DOHH2 (cell line): ENCODE data around the gene FBXW7.

Source experiments
- H3F3A ChIP-seq: fragments of 200-600 bp; sonication (generic), shearing (Covaris generic); 2 replicates; pipeline ENCODE4 v1.6.0; 2016; ENCODE audit warnings: antibody characterized with exemption, mild to moderate bottlenecking; ENCODE audit not compliant: control insufficient read depth, insufficient read depth
- H3K27ac ChIP-seq: fragments of 200-600 bp; sonication (generic); 2 replicates; pipeline ENCODE4 v1.5.1; 2014; ENCODE audit warnings: low read depth, mild to moderate bottlenecking, low read length, moderate library complexity
- H3K27me3 ChIP-seq: fragments of 200-600 bp; sonication (generic); 2 replicates; pipeline ENCODE4 v1.6.1; 2014; ENCODE audit warnings: mild to moderate bottlenecking, low read length, mixed read lengths; ENCODE audit not compliant: control insufficient read depth
- H3K36me3 ChIP-seq: fragments of 200-600 bp; sonication (generic); 2 replicates; pipeline ENCODE4 v1.6.1; 2014; ENCODE audit warnings: mild to moderate bottlenecking, low read length, moderate library complexity, mixed read lengths; ENCODE audit not compliant: control insufficient read depth
- H3K4me1 ChIP-seq: fragments of 200-600 bp; sonication (generic); 2 replicates; pipeline ENCODE4 v1.6.1; 2014; ENCODE audit warnings: mild to moderate bottlenecking, low read length, mixed read lengths; ENCODE audit not compliant: control insufficient read depth
- H3K4me2 ChIP-seq: fragments of 200-600 bp; sonication (generic); 2 replicates; pipeline ENCODE4 v1.6.0; 2014; ENCODE audit warnings: mild to moderate bottlenecking, low read length, moderate library complexity
- H3K4me3 ChIP-seq: fragments of 200-600 bp; sonication (generic); 2 replicates; pipeline ENCODE4 v1.5.1; 2014; ENCODE audit warnings: mild to moderate bottlenecking, low read length, mixed read lengths
- H3K79me2 ChIP-seq: fragments of 200-600 bp; sonication (generic); 2 replicates; pipeline ENCODE4 v1.6.1; 2014; ENCODE audit warnings: mild to moderate bottlenecking, low read length, mixed read lengths; ENCODE audit not compliant: control insufficient read depth
- H3K9me2 ChIP-seq: fragments of 200-600 bp; sonication (generic); replicated peaks from 2 replicates; pipeline ENCODE4 v1.6.1; 2014; ENCODE audit warnings: mild to moderate bottlenecking, low read length, mixed read lengths; ENCODE audit not compliant: control insufficient read depth
- H3K9me3 ChIP-seq: fragments of 200-600 bp; sonication (generic); 2 replicates; pipeline ENCODE4 v1.6.1; 2014; ENCODE audit warnings: antibody characterized with exemption, low read length, mixed read lengths; ENCODE audit not compliant: control insufficient read depth, insufficient read depth
- H4K20me1 ChIP-seq: fragments of 200-600 bp; sonication (generic); 2 replicates; pipeline ENCODE4 v1.6.0; 2014; ENCODE audit warnings: low read depth, mild to moderate bottlenecking, antibody characterized with exemption, low read length, moderate library complexity; ENCODE audit not compliant: control insufficient read depth, insufficient read depth
- EZH2phosphoT487 ChIP-seq: fragments of 200-600 bp; sonication (generic); IDR thresholded peaks from 2 replicates; pipeline ENCODE4 v1.6.1; 2017; ENCODE audit warnings: borderline replicate concordance, mild to moderate bottlenecking, antibody characterized with exemption, low read length, moderate library complexity, mixed read lengths
- TF ChIP-seq, protein P1 (sequence below): fragments of 200-600 bp; sonication (generic); IDR thresholded peaks from one replicate; pipeline ENCODE4 v1.5.1; 2014; ENCODE audit warnings: antibody characterized with exemption, mild to moderate bottlenecking, low read depth, low read length; ENCODE audit not compliant: poor library complexity, severe bottlenecking

FBXW7 gene

DNA sequence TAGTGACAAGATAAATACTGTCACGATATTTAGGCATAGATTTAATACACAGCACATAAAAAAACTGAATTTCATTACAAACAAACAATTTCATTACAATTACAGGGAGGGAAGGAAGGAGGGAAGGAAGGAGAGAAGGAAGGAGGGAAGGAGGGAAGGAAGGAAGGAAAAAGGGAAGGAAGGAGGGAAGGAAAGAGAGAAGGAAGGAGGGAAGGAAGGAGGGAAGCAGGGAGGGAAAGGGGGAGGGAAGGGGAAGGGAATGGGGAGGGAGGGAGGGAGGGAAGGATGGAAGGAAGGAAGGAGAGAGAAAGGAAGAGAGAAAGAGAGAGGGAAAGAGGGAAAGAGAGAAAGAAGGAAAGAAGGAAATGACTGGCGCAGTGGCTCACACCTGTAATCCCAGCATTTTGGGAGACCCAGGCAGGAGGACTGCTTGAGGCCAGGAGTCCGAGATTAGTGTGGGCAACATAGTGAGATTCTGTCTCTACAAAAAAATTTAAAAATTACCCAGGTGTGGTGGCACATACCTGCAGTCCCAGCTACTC lies 64.6 kb downstream of the FBXW7 start:
- Histone ChIP-seq H4K20me1 (no peaks in the 10 kb centered on the region), H3K36me3 (no peaks in the 10 kb centered on the region), H3K27me3 (no peaks in the 10 kb centered on the region), H3K79me2 (peaks cover 69% of the 10 kb centered on the region), H3K9me3 (no peaks in the 10 kb centered on the region), H3K4me2 (no peak overlapping the region), H3K4me1 (no peaks in the 10 kb centered on the region), H3F3A (no peaks in the 10 kb centered on the region), H3K9me2 (no peaks in the 10 kb centered on the region), H3K4me3 (no peak overlapping the region), H3K27ac (no peak overlapping the region)
- TF ChIP-seq, protein P1, sequence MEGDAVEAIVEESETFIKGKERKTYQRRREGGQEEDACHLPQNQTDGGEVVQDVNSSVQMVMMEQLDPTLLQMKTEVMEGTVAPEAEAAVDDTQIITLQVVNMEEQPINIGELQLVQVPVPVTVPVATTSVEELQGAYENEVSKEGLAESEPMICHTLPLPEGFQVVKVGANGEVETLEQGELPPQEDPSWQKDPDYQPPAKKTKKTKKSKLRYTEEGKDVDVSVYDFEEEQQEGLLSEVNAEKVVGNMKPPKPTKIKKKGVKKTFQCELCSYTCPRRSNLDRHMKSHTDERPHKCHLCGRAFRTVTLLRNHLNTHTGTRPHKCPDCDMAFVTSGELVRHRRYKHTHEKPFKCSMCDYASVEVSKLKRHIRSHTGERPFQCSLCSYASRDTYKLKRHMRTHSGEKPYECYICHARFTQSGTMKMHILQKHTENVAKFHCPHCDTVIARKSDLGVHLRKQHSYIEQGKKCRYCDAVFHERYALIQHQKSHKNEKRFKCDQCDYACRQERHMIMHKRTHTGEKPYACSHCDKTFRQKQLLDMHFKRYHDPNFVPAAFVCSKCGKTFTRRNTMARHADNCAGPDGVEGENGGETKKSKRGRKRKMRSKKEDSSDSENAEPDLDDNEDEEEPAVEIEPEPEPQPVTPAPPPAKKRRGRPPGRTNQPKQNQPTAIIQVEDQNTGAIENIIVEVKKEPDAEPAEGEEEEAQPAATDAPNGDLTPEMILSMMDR, result no peak
- TF ChIP-seq EZH2phosphoT487, result no peak

DNA sequence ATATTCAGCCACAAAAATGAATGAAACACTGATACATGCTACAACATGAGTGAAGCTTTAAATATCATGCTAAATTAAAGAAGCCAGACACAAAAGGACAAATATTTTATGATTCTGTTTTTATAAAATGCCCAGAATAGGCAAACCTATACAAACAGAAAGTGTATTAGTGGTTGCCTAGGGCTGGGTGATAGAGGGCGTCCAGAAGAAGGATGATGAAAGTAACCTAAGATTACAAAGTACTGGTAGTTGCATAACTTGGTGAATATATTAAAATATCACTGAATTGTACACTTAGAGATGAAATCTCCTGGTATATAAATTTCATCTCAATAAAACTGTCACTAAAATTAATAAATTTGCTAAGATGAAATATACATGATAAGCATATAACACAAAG lies 67.5 kb downstream of the FBXW7 start:
- TF ChIP-seq, protein P1, result no peak
- no peak for TF ChIP-seq EZH2phosphoT487
- H3K4me1 ChIP-seq, result peaks cover 27% of the 10 kb centered on the region

DNA sequence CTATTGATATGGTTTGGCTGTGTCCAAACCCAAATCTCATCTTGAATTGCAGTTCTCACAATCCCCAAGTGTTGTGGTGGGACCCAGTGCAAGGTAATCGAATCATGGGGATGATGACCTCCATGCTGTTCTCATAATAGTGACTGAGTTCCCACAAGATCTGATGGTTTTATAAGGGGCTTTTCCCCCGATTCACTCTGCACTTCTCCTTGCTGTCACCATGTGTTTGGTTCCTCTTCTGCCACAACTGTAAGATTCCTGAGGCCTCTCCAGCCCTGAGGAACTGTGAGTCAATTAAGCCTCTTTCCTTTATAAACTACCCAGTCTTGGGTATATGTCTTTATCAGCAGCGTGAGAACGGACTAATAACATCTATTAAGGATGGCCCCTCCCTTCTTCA lies 68.8 kb downstream of the FBXW7 start:
- H3K27me3 ChIP-seq, result no peaks in the 10 kb centered on the region
- no peak overlapping the region for H3K4me2 ChIP-seq
- H3K36me3 ChIP-seq, result no peaks in the 10 kb centered on the region
- TF ChIP-seq, protein P1, result no peak
- TF ChIP-seq EZH2phosphoT487, result no peak
- H3K79me2 ChIP-seq, result peaks cover 73% of the 10 kb centered on the region
- peaks cover 14% of the 10 kb centered on the region; the same call in 1 of the 2 replicates for H4K20me1 ChIP-seq
- H3K4me1 ChIP-seq, result peaks cover 38% of the 10 kb centered on the region
- no peaks in the 10 kb centered on the region for H3K9me2 ChIP-seq
- H3K27ac ChIP-seq, result no peak overlapping the region
- H3K4me3 ChIP-seq, result no peak overlapping the region
- H3K9me3 ChIP-seq, result no peaks in the 10 kb centered on the region
- peaks cover 9% of the 10 kb centered on the region for H3F3A ChIP-seq

More for the DNA sequence above, 67.5 kb downstream of the FBXW7 start:
- Histone ChIP-seq H3K9me3 (no peaks in the 10 kb centered on the region), H3K79me2 (peaks cover 69% of the 10 kb centered on the region), H3K27me3 (no peaks in the 10 kb centered on the region), H3K9me2 (no peaks in the 10 kb centered on the region), H3K27ac (no peak overlapping the region), H3K4me3 (no peak overlapping the region), H3K36me3 (no peaks in the 10 kb centered on the region), H4K20me1 (peaks cover 7% of the 10 kb centered on the region; the same call in 1 of the 2 replicates), H3F3A (peaks cover 9% of the 10 kb centered on the region), H3K4me2 (no peak overlapping the region)
